HepG2 (cell line): Measurements from ENCODE around the gene ACBD6. TPM values are rescaled to one million over a fixed set of nuclear protein-coding genes. Genes with fewer than 3 reads are reported as not detected.

ENCODE experiments used
- AHR ChIP-seq: IDR thresholded peaks from 2 replicates; pipeline ENCODE4 v1.6.1; 2018; ENCODE audit warnings: missing genetic modification reagents, missing compliant biosample characterization
- ARID2 ChIP-seq: sonication (generic); formaldehyde crosslinking; IDR thresholded peaks from 2 replicates; pipeline ENCODE4 v1.8.1; 2022; ENCODE audit warnings: mild to moderate bottlenecking, missing genetic modification reagents, borderline replicate concordance
- BORCS8-MEF2B ChIP-seq: sonication (generic); formaldehyde crosslinking; IDR thresholded peaks from 2 replicates; pipeline ENCODE4 v1.8.0; 2022; ENCODE audit warnings: mild to moderate bottlenecking, missing genetic modification reagents
- CENPX ChIP-seq: sonication (generic); formaldehyde crosslinking; IDR thresholded peaks from 2 replicates; pipeline ENCODE4 v1.9.0; 2021; ENCODE audit warnings: mild to moderate bottlenecking, missing genetic modification reagents, moderate library complexity
- FLYWCH1 ChIP-seq: sonication (generic); formaldehyde crosslinking; IDR thresholded peaks from 2 replicates; pipeline ENCODE4 v1.8.1; 2023; ENCODE audit warnings: mild to moderate bottlenecking, missing genetic modification reagents
- FOXC1 ChIP-seq: sonication (generic); formaldehyde crosslinking; IDR thresholded peaks from 2 replicates; pipeline ENCODE4 v1.8.0; 2022; ENCODE audit warnings: mild to moderate bottlenecking, missing genetic modification reagents, borderline replicate concordance
- FUBP1 ChIP-seq: sonication (generic); formaldehyde crosslinking; IDR thresholded peaks from 2 replicates; pipeline ENCODE4 v1.5.1; 2020; ENCODE audit warnings: missing genetic modification reagents, mild to moderate bottlenecking, borderline replicate concordance
- HNF4A ChIP-seq: sonication (generic); formaldehyde crosslinking; IDR thresholded peaks from 2 replicates; pipeline ENCODE4 v1.4.0; 2020; ENCODE audit warnings: missing genetic modification reagents
- MAFF ChIP-seq: IDR thresholded peaks from 2 replicates; pipeline ENCODE4 v1.6.1; 2011; ENCODE audit warnings: low read depth, low read length, improper control_type of control experiment
- NFE2 ChIP-seq: sonication (generic); formaldehyde crosslinking; IDR thresholded peaks from 2 replicates; pipeline ENCODE4 v1.4.0; 2020; ENCODE audit warnings: missing genetic modification reagents
- NFE2L2 ChIP-seq: fragments of 150-350 bp; IDR thresholded peaks from 2 replicates; pipeline ENCODE4 v1.6.1; 2014; ENCODE audit warnings: low read length
- NFRKB ChIP-seq: fragments of 450-650 bp; IDR thresholded peaks from 2 replicates; pipeline ENCODE4 v1.6.1; 2017
- SMC3 ChIP-seq: IDR thresholded peaks from 2 replicates; pipeline ENCODE4 v1.6.1; 2011; ENCODE audit warnings: low read length, improper control_type of control experiment
- SP4 ChIP-seq: sonication (generic); formaldehyde crosslinking; IDR thresholded peaks from 2 replicates; pipeline ENCODE4 v1.8.1; 2023; ENCODE audit warnings: mild to moderate bottlenecking, missing genetic modification reagents
- TSC22D2 ChIP-seq: sonication (generic); formaldehyde crosslinking; IDR thresholded peaks from 2 replicates; pipeline ENCODE4 v1.5.1; 2020; ENCODE audit warnings: missing genetic modification reagents, mild to moderate bottlenecking, borderline replicate concordance
- XBP1 ChIP-seq: sonication (generic); formaldehyde crosslinking; IDR thresholded peaks from 2 replicates; pipeline ENCODE4 v1.5.0; 2020; ENCODE audit warnings: missing genetic modification reagents
- ZNF10 ChIP-seq: sonication (generic); formaldehyde crosslinking; IDR thresholded peaks from 2 replicates; pipeline ENCODE4 v1.4.0; 2020; ENCODE audit warnings: mild to moderate bottlenecking, low read depth, missing genetic modification reagents, borderline replicate concordance
- ZNF101 ChIP-seq: sonication (generic); formaldehyde crosslinking; IDR thresholded peaks from 2 replicates; pipeline ENCODE4 v1.4.0; 2020; ENCODE audit warnings: mild to moderate bottlenecking, low read depth, missing genetic modification reagents, borderline replicate concordance
- ZNF20 ChIP-seq: sonication (generic); formaldehyde crosslinking; IDR thresholded peaks from 2 replicates; pipeline ENCODE4 v1.4.0; 2020; ENCODE audit warnings: mild to moderate bottlenecking, moderate library complexity, missing genetic modification reagents
- ZNF234 ChIP-seq: sonication (generic); formaldehyde crosslinking; conservative IDR thresholded peaks from 2 replicates; pipeline ENCODE4 v1.5.1; 2020; ENCODE audit warnings: mild to moderate bottlenecking, missing genetic modification reagents
- ZNF317 ChIP-seq: sonication (generic); formaldehyde crosslinking; IDR thresholded peaks from 2 replicates; pipeline ENCODE4 v1.5.0; 2020; ENCODE audit warnings: mild to moderate bottlenecking, missing genetic modification reagents
- ZNF326 ChIP-seq: sonication (generic); formaldehyde crosslinking; IDR thresholded peaks from 2 replicates; pipeline ENCODE4 v1.4.0; 2020; ENCODE audit warnings: missing genetic modification reagents, borderline replicate concordance
- ZNF460 ChIP-seq: sonication (generic); formaldehyde crosslinking; IDR thresholded peaks from 2 replicates; pipeline ENCODE4 v1.5.1; 2020; ENCODE audit warnings: missing genetic modification reagents, mild to moderate bottlenecking, borderline replicate concordance
- ZNF562 ChIP-seq: sonication (generic); formaldehyde crosslinking; IDR thresholded peaks from 2 replicates; pipeline ENCODE4 v1.8.0; 2022; ENCODE audit warnings: missing genetic modification reagents, borderline replicate concordance
- polyA plus RNA-seq, 8 experiments: library from polyadenylated mRNA; depleted of rRNA in 3 of 8; stranded (reverse) in 7 of 8; unstranded in 1 of 8; fragments of >200 nt; fragmentation: Illumina TruSeq in 4 of 8; extraction: Trizol in 4 of 8; gene quantifications; 2 replicates each; pipeline versions ENCODE4 v1.2.1 to v1.2.3, GENCODE V29; 2011 to 2016; ENCODE audit warnings: low read depth in 4 of 8, missing spikeins in 1 of 8, mixed read lengths in 1 of 8; ENCODE audit not compliant: insufficient read depth in 1 of 8
- total RNA-seq, 5 experiments: library from RNA; depleted of rRNA; stranded (reverse); fragments of >200 nt; fragmentation: Illumina TruSeq; extraction: Trizol; gene quantifications; 2 replicates each; pipeline ENCODE4 v1.2.3, GENCODE V29; 2016; ENCODE audit warnings: low read depth in 1 of 5
- TF ChIP-seq, protein P1 (sequence below): IDR thresholded peaks from 2 replicates; pipeline ENCODE4 v1.6.1; 2016; ENCODE audit warnings: missing genetic modification reagents, missing compliant biosample characterization
- TF ChIP-seq, protein P2 (sequence below): sonication (generic); formaldehyde crosslinking; IDR thresholded peaks from 2 replicates; pipeline ENCODE4 v1.9.0; 2021; ENCODE audit warnings: missing genetic modification reagents, borderline replicate concordance

ACBD6 gene
- total and polyA plus RNA-seq, 2 of the 13 experiments (the other 11 are each of a cell fraction or from before 2014, with no cell fraction given): 33.5 to 47.2 TPM

GRCh38 chr1:180244840-180245239, 257.5 kb downstream of the ACBD6 start (continued):
- TF ChIP-seq ZNF562 (CRISPR knock-in tag) (no peak), ZNF101 (CRISPR knock-in tag) (no peak), ZNF234 (CRISPR knock-in tag) (no peak), MAFF (no peak), NFE2 (CRISPR knock-in tag) (no peak), ZNF326 (CRISPR knock-in tag) (no peak), NFRKB (no peak), SMC3 (no peak), BORCS8-MEF2B (CRISPR knock-in tag) (no peak), ZNF317 (CRISPR knock-in tag) (no peak), ZNF20 (no peak), CENPX (CRISPR knock-in tag) (no peak), AHR (no peak), FOXC1 (no peak), HNF4A (peak; percentile 52), FUBP1 (CRISPR knock-in tag) (no peak), NFE2L2 (no peak), ZNF10 (CRISPR knock-in tag) (no peak), FLYWCH1 (CRISPR knock-in tag) (no peak), ARID2 (CRISPR knock-in tag) (no peak), SP4 (CRISPR knock-in tag) (no peak), TSC22D2 (CRISPR knock-in tag) (no peak), ZNF460 (CRISPR knock-in tag) (no peak), XBP1 (CRISPR knock-in tag) (no peak)
- TF ChIP-seq, protein P1, sequence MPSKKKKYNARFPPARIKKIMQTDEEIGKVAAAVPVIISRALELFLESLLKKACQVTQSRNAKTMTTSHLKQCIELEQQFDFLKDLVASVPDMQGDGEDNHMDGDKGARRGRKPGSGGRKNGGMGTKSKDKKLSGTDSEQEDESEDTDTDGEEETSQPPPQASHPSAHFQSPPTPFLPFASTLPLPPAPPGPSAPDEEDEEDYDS (CRISPR knock-in tag): no peak
- TF ChIP-seq, protein P2, sequence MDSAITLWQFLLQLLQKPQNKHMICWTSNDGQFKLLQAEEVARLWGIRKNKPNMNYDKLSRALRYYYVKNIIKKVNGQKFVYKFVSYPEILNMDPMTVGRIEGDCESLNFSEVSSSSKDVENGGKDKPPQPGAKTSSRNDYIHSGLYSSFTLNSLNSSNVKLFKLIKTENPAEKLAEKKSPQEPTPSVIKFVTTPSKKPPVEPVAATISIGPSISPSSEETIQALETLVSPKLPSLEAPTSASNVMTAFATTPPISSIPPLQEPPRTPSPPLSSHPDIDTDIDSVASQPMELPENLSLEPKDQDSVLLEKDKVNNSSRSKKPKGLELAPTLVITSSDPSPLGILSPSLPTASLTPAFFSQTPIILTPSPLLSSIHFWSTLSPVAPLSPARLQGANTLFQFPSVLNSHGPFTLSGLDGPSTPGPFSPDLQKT (CRISPR knock-in tag): no peak
